Activated B cell treated with CpG ODN at 0.5 μM for 24 hours (primary cell): ENCODE results near the gene LRIF1. TPM values are rescaled to one million over a fixed set of nuclear protein-coding genes. Genes with fewer than 3 reads are reported as not detected.
"Not testable (repeated sequence)": the region's sequence is repeated elsewhere in the genome, so short reads cannot be mapped to it uniquely, and the experiment has no call there.

Experiments
- ATAC-seq: fragments of 200-7000 bp; cut with Tn5 transposase; one replicate; pipeline ENCODE4 v1.10.0; 2021; ENCODE audit warnings: low read depth, mild to moderate bottlenecking, moderate library complexity
- CTCF ChIA-PET: fragments of 350-600 bp; sonication (Branson Sonifier 250); formaldehyde crosslinking; loops from one replicate; lab custom pipeline; 2021; ENCODE audit warnings: antibody characterized with exemption; lab: Charles Lee
- POLR2A ChIA-PET: fragments of 350-600 bp; sonication (Branson Sonifier 250); formaldehyde crosslinking; loops from one replicate; lab custom pipeline; 2021; ENCODE audit warnings: antibody characterized with exemption; lab: Charles Lee
- DNase-seq: peaks from one replicate; pipeline ENCODE4 v3.0.0; 2022
- H3K27ac Mint-ChIP-seq: one replicate; pipeline ENCODE4 v1.8.0; 2020; ENCODE audit warnings: mixed read lengths
- H3K27me3 Mint-ChIP-seq: one replicate; pipeline ENCODE4 v1.8.0; 2021; ENCODE audit warnings: mixed read lengths
- H3K36me3 Mint-ChIP-seq: one replicate; pipeline ENCODE4 v1.8.0; 2021; ENCODE audit warnings: low read depth, mixed read lengths
- H3K4me1 Mint-ChIP-seq: one replicate; pipeline ENCODE4 v1.8.0; 2021; ENCODE audit warnings: mixed read lengths
- H3K4me3 Mint-ChIP-seq: one replicate; pipeline ENCODE4 v1.8.0; 2020; ENCODE audit warnings: mild to moderate bottlenecking, mixed read lengths
- H3K9me3 Mint-ChIP-seq: one replicate; pipeline ENCODE4 v1.8.0; 2020; ENCODE audit warnings: mixed read lengths
- CTCF ChIP-seq: fragments of 200-600 bp; IDR thresholded peaks from one replicate; pipeline ENCODE4 v1.8.0; 2022; ENCODE audit warnings: antibody characterized with exemption, mild to moderate bottlenecking
- intact Hi-C: fragments of 100-400 bp; cut with micrococcal nuclease; formaldehyde crosslinking; loops from one replicate; pipeline ENCODE4 v1.15.1; 2024
- total RNA-seq: library from RNA; stranded (reverse); gene quantifications from 2 replicates; pipeline ENCODE4 v1.2.3, GENCODE V29; 2022

Gene LRIF1
- 16.7 and 17.0 TPM in 2 replicates for total RNA-seq

GRCh38 chr1:110963691-110964454 lies at the start of gene LRIF1:
Gene LRIF1 (minus strand): TSS chr1:110963922. CDS start chr1:110963688, 234 bp downstream.
- DNase-seq, result peak; percentile 99
- Mint-ChIP-seq H3K36me3 (peaks cover 50% of the 10 kb centered on the region), H3K4me3 (peak within 1 kb of the TSS; percentile 84), H3K27ac (peak within 1 kb of the TSS; percentile 91), H3K9me3 (peaks cover 34% of the 10 kb centered on the region), H3K27me3 (peaks cover 11% of the 10 kb centered on the region), H3K4me1 (peaks cover 38% of the 10 kb centered on the region)
- intact Hi-C loops, result loop anchor here (1.0 to 5.0 kb wide), 10 partner anchors 84 to 930 kb away; partner anchors contain the start of genes DDX20, KCNA3 and STRIP1
- peak; percentile 97 for ATAC-seq
- POLR2A ChIA-PET, result interaction anchor here (0.6 to 1.9 kb wide), 26 partner anchors 10 to 791 kb away, joined by 3 to 51 read pairs (median 4); partner anchors contain the start of genes CD53, CEPT1, DRAM2 and RBM15
- no peak for TF ChIP-seq CTCF
- CTCF ChIA-PET, result interaction anchor here (0.6 to 1.9 kb wide), 6 partner anchors 28 to 626 kb away, joined by 3 to 8 read pairs (median 3); no protein-coding TSS in a partner anchor

- H3K4me3 Mint-ChIP-seq, result no peak overlapping the region
- POLR2A ChIA-PET, result no interaction called here
- H3K27ac Mint-ChIP-seq, result no peak overlapping the region
- intact Hi-C loops, result no loop called here
- CTCF ChIA-PET, result no interaction called here
- H3K9me3 Mint-ChIP-seq, result peaks cover 18% of the 10 kb centered on the region
- TF ChIP-seq CTCF, result no peak
- ATAC-seq, result no peak
- no peak for DNase-seq
- H3K27me3 Mint-ChIP-seq, result peaks cover 37% of the 10 kb centered on the region
- no peaks in the 10 kb centered on the region for H3K36me3 Mint-ChIP-seq
- H3K4me1 Mint-ChIP-seq, result no peaks in the 10 kb centered on the region
Measured at GRCh38 chr1:111008031-111008430, 44.3 kb upstream of the LRIF1 start.

DNA sequence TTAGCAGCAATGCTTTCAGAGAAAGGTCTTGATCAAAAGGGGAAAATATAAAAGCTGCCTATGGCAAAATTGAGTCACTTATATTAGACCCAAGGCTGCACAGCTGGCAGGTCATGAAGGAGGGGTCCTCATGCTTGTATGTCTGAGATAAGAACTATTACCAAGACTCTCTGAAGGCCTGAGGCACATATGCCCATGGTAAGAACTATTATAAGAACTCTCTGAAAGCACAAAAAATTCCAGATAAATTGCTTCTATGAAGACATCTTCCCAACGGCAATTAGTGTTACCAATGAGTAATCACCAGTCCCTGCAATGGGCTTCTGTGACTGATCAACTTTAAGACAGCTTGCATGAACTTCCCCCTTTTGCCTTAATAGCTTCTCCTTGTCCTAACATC lies 42.8 kb upstream of the LRIF1 start:
- no peak for TF ChIP-seq CTCF
- no peak for DNase-seq
- POLR2A ChIA-PET, result no interaction called here
- Mint-ChIP-seq H3K4me3 (no peak overlapping the region), H3K4me1 (no peaks in the 10 kb centered on the region), H3K9me3 (peaks cover 9% of the 10 kb centered on the region), H3K36me3 (no peaks in the 10 kb centered on the region), H3K27me3 (peaks cover 42% of the 10 kb centered on the region), H3K27ac (no peak overlapping the region)
- intact Hi-C loops, result no loop called here
- ATAC-seq, result no peak
- CTCF ChIA-PET, result no interaction called here

DNA sequence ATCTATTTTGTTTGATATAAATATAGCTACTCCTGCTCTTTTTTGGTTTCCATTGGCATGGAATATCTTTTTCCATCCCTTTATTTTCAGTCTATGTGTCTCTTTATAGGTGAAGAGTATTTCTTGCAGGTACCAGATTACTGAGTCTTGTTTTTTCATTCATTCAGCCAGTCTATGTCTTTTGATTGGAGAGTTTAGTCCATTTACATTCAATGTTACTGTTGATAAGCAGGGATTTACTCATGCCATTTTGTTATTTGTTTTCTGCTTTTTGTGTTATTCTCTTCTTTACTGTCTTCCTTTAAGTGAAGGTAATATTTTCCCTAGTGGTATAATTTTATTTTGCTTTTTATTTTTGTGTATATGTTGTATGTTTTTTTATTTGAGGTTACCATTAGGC lies 35.9 kb upstream of the LRIF1 start:
- H3K9me3 Mint-ChIP-seq, H3K4me1 Mint-ChIP-seq, H3K36me3 Mint-ChIP-seq, DNase-seq, ATAC-seq, H3K27ac Mint-ChIP-seq, POLR2A ChIA-PET, intact Hi-C loops, H3K4me3 Mint-ChIP-seq: not testable (repeated sequence)
- H3K27me3 Mint-ChIP-seq, result peaks cover 41% of the 10 kb centered on the region
- CTCF ChIA-PET, result interaction anchor here (0.7 kb wide), 1 partner anchor 11 kb away, joined by 4 read pairs; no protein-coding TSS in a partner anchor

DNA sequence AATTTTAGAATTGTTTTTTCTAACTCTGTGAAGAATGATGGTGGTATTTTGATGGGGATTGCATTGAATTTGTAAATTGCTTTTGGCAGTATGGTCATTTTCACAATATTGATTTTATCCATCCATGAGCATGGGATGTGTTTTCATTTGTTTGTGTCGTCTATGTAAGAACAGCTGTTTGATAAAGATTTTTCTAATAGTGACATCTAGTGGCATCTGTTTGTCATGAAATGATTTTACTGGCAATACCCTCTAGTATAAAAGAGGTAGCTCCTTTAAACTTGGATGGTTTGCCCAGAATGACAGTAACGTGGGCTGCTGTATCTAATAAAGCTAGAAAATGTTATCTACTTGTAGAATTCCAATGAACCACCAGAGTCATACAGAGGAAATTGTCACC lies 28.6 kb upstream of the LRIF1 start:
- intact Hi-C loops, result loop anchor here (1.0 to 5.0 kb wide), 6 partner anchors 160 to 468 kb away; no protein-coding TSS in a partner anchor
- H3K36me3 Mint-ChIP-seq, H3K27me3 Mint-ChIP-seq, H3K27ac Mint-ChIP-seq, H3K9me3 Mint-ChIP-seq, H3K4me3 Mint-ChIP-seq, ATAC-seq, H3K4me1 Mint-ChIP-seq, DNase-seq: not testable (repeated sequence)
- POLR2A ChIA-PET, result interaction anchor here (0.8 to 1.0 kb wide), 3 partner anchors 28 to 372 kb away, joined by 3 to 5 read pairs (median 4); partner anchors contain the start of gene LRIF1
- CTCF ChIA-PET, result interaction anchor here (0.5 to 2.9 kb wide), 18 partner anchors 14 to 466 kb away, joined by 3 to 28 read pairs (median 4); partner anchors contain the start of gene LRIF1

- intact Hi-C loops, result loop anchor here (5.0 kb wide), 2 partner anchors 159 to 224 kb away; no protein-coding TSS in a partner anchor
- POLR2A ChIA-PET, DNase-seq, H3K4me3 Mint-ChIP-seq, H3K27ac Mint-ChIP-seq, H3K36me3 Mint-ChIP-seq, ATAC-seq, H3K27me3 Mint-ChIP-seq, H3K4me1 Mint-ChIP-seq, H3K9me3 Mint-ChIP-seq: not testable (repeated sequence)
- CTCF ChIA-PET, result interaction anchor here (1.4 to 2.9 kb wide), 7 partner anchors 15 to 465 kb away, joined by 3 to 28 read pairs (median 5); no protein-coding TSS in a partner anchor
Measured at GRCh38 chr1:110991295-110991694, 27.6 kb upstream of the LRIF1 start.
